Stimulated activated CD4-positive, alpha-beta T cell treated with anti-CD3 and anti-CD28 coated beads, Interleukin-15, amount 100 ng/mL, for 1 hour (primary cell): Measurements from ENCODE around the gene SLC12A4.
"Not testable (repeated sequence)": the region's sequence is repeated elsewhere in the genome, so short reads cannot be mapped to it uniquely, and the experiment has no call there.

Experiments
- DNase-seq, 2 donors: peaks; one replicate each; pipeline ENCODE4 v3.0.0-alpha.2; 2020; ENCODE audit warnings: low read depth in 1 of 2, low spot score in 1 of 2

Gene SLC12A4

GRCh38 chr16:67988675-67989074, 20.2 kb upstream of the SLC12A4 start:
- no peak for DNase-seq

- DNase-seq: no peak
Observed at GRCh38 chr16:67987460-67988160, 19.2 kb upstream of the SLC12A4 start.

GRCh38 chr16:67986949-67987348, 18.5 kb upstream of the SLC12A4 start:
- DNase-seq: no peak

GRCh38 chr16:67982011-67982696, 13.7 kb upstream of the SLC12A4 start:
- no peak for DNase-seq

- DNase-seq: no peak
Observed at GRCh38 chr16:67979955-67980678, 11.7 kb upstream of the SLC12A4 start, which contains the start of gene DPEP3. Gene DPEP3 (minus strand): TSS chr16:67980499. CDS start chr16:67980380, 119 bp downstream.

- no peak for DNase-seq
Observed at GRCh38 chr16:67977469-67978227, 9.2 kb upstream of the SLC12A4 start.

GRCh38 chr16:67977005-67977404, 8.6 kb upstream of the SLC12A4 start:
- DNase-seq: no peak

- DNase-seq: no peak
Observed at GRCh38 chr16:67976205-67976604, 7.8 kb upstream of the SLC12A4 start.

- no peak for DNase-seq
Observed at GRCh38 chr16:67975321-67976105, 7.1 kb upstream of the SLC12A4 start.

- not testable (repeated sequence) for DNase-seq
Observed at GRCh38 chr16:67972285-67972684, 3.8 kb upstream of the SLC12A4 start.

GRCh38 chr16:67971111-67971510, 2.7 kb upstream of the SLC12A4 start:
- DNase-seq: no peak

- no peak for DNase-seq
Observed at GRCh38 chr16:67969254-67970039, 1.0 kb upstream of the SLC12A4 start.

- DNase-seq: peak in 1 of 2 donors; percentile 12
Observed at GRCh38 chr16:67967958-67968399, 458 bp downstream of the SLC12A4 start.

GRCh38 chr16:67967183-67967957, 1.1 kb downstream of the SLC12A4 start:
- no peak for DNase-seq

GRCh38 chr16:67966549-67967182, 1.8 kb downstream of the SLC12A4 start:
- DNase-seq: no peak

GRCh38 chr16:67965668-67966548, 2.5 kb downstream of the SLC12A4 start:
- DNase-seq: no peak

- DNase-seq: no peak
Observed at GRCh38 chr16:67964477-67965131, 3.8 kb downstream of the SLC12A4 start.
